Measurements from ENCODE around the gene COQ4.

The COQ4 gene

GRCh38 chr9:128304136-128304970 is 18.3 kb upstream of the COQ4 start:
- H3K4me3 ChIP-seq (ENCODE audit: control insufficient read depth, low read depth, low read length) = no peak overlapping the region
- TF ChIP-seq CTCF (conservative IDR thresholded peaks at IDR 0.05; ENCODE audit: control insufficient read depth, insufficient read depth, low read depth, low read length) = no peak
- DNase-seq (ENCODE audit: low read depth) = peak; percentile 21

- H3K4me3 ChIP-seq (ENCODE audit: control insufficient read depth, low read depth, low read length) = no peak overlapping the region
- TF ChIP-seq CTCF (conservative IDR thresholded peaks at IDR 0.05; ENCODE audit: control insufficient read depth, insufficient read depth, low read depth, low read length) = no peak
- DNase-seq (ENCODE audit: low read depth) = peak; percentile 76
These were observed 17.7 kb upstream of the COQ4 start for GRCh38 chr9:128304971-128305288.

- DNase-seq (ENCODE audit: low read depth) = no peak
- H3K4me3 ChIP-seq (ENCODE audit: control insufficient read depth, low read depth, low read length) = no peak overlapping the region
- no peak for TF ChIP-seq CTCF (conservative IDR thresholded peaks at IDR 0.05; ENCODE audit: control insufficient read depth, insufficient read depth, low read depth, low read length)
These were observed 13.1 kb upstream of the COQ4 start for GRCh38 chr9:128309551-128309950.

GRCh38 chr9:128310461-128310860 is 12.2 kb upstream of the COQ4 start:
- DNase-seq (ENCODE audit: low read depth) = no peak
- H3K4me3 ChIP-seq (ENCODE audit: control insufficient read depth, low read depth, low read length) = no peak overlapping the region
- TF ChIP-seq CTCF (conservative IDR thresholded peaks at IDR 0.05; ENCODE audit: control insufficient read depth, insufficient read depth, low read depth, low read length) = no peak

- no peak overlapping the region for H3K4me3 ChIP-seq (ENCODE audit: control insufficient read depth, low read depth, low read length)
- DNase-seq (ENCODE audit: low read depth) = no peak
- TF ChIP-seq CTCF (conservative IDR thresholded peaks at IDR 0.05; ENCODE audit: control insufficient read depth, insufficient read depth, low read depth, low read length) = no peak
These were observed 7.9 kb upstream of the COQ4 start for GRCh38 chr9:128314697-128315096.

- no peak for TF ChIP-seq CTCF (conservative IDR thresholded peaks at IDR 0.05; ENCODE audit: control insufficient read depth, insufficient read depth, low read depth, low read length)
- no peak for DNase-seq (ENCODE audit: low read depth)
These were observed 6.2 kb upstream of the COQ4 start for GRCh38 chr9:128316421-128316820.

More at GRCh38 chr9:128316421-128316820, 6.2 kb upstream of the COQ4 start:
- no peak overlapping the region for H3K4me3 ChIP-seq (ENCODE audit: control insufficient read depth, low read depth, low read length)

Measured in fibroblast of mammary gland (primary cell).